Kidney epithelial cell (primary cell): Measurements from ENCODE around the gene LMOD1. TPM values are rescaled to one million over a fixed set of nuclear protein-coding genes. Genes with fewer than 3 reads are reported as not detected.
"Not testable (repeated sequence)": the region's sequence is repeated elsewhere in the genome, so short reads cannot be mapped to it uniquely, and the experiment has no call there.

ENCODE experiments used
- DNase-seq: peaks from one replicate; pipeline ENCODE4 v3.0.0-alpha.2; 2010; ENCODE audit warnings: low read depth
- H3K27me3 ChIP-seq: 2 replicates; pipeline ENCODE4 v1.6.0; 2011; ENCODE audit warnings: low read length; ENCODE audit not compliant: control insufficient read depth, insufficient read depth
- H3K36me3 ChIP-seq: 2 replicates; pipeline ENCODE4 v1.5.1; 2011; ENCODE audit warnings: low read length; ENCODE audit not compliant: control insufficient read depth, insufficient read depth
- H3K4me3 ChIP-seq: 2 replicates; pipeline ENCODE4 v1.5.1; 2011; ENCODE audit warnings: low read depth, mild to moderate bottlenecking, control low read depth, low read length
- CTCF ChIP-seq: IDR thresholded peaks from 2 replicates; pipeline ENCODE4 v1.5.1; 2011; ENCODE audit warnings: mild to moderate bottlenecking, moderate library complexity, low read length, control low read depth, inconsistent platforms; ENCODE audit not compliant: insufficient read depth, poor library complexity, severe bottlenecking
- total RNA-seq: library from RNA; depleted of rRNA; stranded (reverse); fragments of >200 nt; gene quantifications from 2 replicates; pipeline ENCODE4 v1.2.3, GENCODE V29; 2015

The LMOD1 gene
- total RNA-seq, 1 donor from 2014 or later = under 0.01 TPM

GRCh38 chr1:201968202-201968925 lies 22.0 kb upstream of the LMOD1 start:
- DNase-seq = no peak
- Histone ChIP-seq H3K36me3 (peaks cover 3% of the 10 kb centered on the region), H3K27me3 (no peaks in the 10 kb centered on the region), H3K4me3 (no peak overlapping the region)
- TF ChIP-seq CTCF = no peak

GRCh38 chr1:201966171-201966570 lies 19.8 kb upstream of the LMOD1 start:
- no peak for DNase-seq
- TF ChIP-seq CTCF = no peak
- no peak overlapping the region for H3K4me3 ChIP-seq
- no peaks in the 10 kb centered on the region for H3K27me3 ChIP-seq
- peaks cover 3% of the 10 kb centered on the region for H3K36me3 ChIP-seq

GRCh38 chr1:201964261-201964660 lies 17.9 kb upstream of the LMOD1 start:
- Histone ChIP-seq H3K36me3 (peaks cover 3% of the 10 kb centered on the region), H3K27me3 (no peaks in the 10 kb centered on the region), H3K4me3 (no peak overlapping the region)
- DNase-seq = no peak
- no peak for TF ChIP-seq CTCF

GRCh38 chr1:201962382-201962781 lies 16.0 kb upstream of the LMOD1 start:
- not testable (repeated sequence) for H3K27me3 ChIP-seq, H3K4me3 ChIP-seq, DNase-seq, H3K36me3 ChIP-seq

GRCh38 chr1:201958348-201958747 lies 12.0 kb upstream of the LMOD1 start:
- no peak overlapping the region for H3K4me3 ChIP-seq
- DNase-seq = no peak
- no peak for TF ChIP-seq CTCF
- H3K27me3 ChIP-seq = no peaks in the 10 kb centered on the region
- no peaks in the 10 kb centered on the region for H3K36me3 ChIP-seq

GRCh38 chr1:201955729-201956143 lies 9.4 kb upstream of the LMOD1 start:
- TF ChIP-seq CTCF = no peak
- no peaks in the 10 kb centered on the region for H3K27me3 ChIP-seq
- no peaks in the 10 kb centered on the region for H3K36me3 ChIP-seq
- H3K4me3 ChIP-seq = peak overlapping the region; percentile 88
- no peak for DNase-seq
